Measurements from ENCODE around the gene MAGED2. TPM values are rescaled to one million over a fixed set of nuclear protein-coding genes. Genes with fewer than 3 reads are reported as not detected.

Gene MAGED2
- total RNA-seq, 1 donor from 2014 or later: 467 TPM

- H3K9me3 Mint-ChIP-seq (ENCODE audit: low read depth): peaks cover 30% of the 10 kb centered on the region
- H3K36me3 Mint-ChIP-seq (ENCODE audit: low read depth): peaks cover 44% of the 10 kb centered on the region
- no peaks in the 10 kb centered on the region for H3K27me3 Mint-ChIP-seq (ENCODE audit: low read depth)
- H3K27ac Mint-ChIP-seq (ENCODE audit: unreplicated experiment): no peak overlapping the region
- no peak for TF ChIP-seq CTCF (IDR thresholded peaks at IDR 0.05)
- H3K4me3 Mint-ChIP-seq (ENCODE audit: unreplicated experiment): peak overlapping the region; percentile 44
- peaks cover 25% of the 10 kb centered on the region for H3K4me1 Mint-ChIP-seq (ENCODE audit: low read depth)
- no peak for DNase-seq (ENCODE audit: low spot score)
These were observed 3.8 kb downstream of the MAGED2 start for GRCh38 chrX:54811301-54811885.

GRCh38 chrX:54812306-54812705, 4.8 kb downstream of the MAGED2 start:
- H3K4me1 Mint-ChIP-seq (ENCODE audit: low read depth): peaks cover 25% of the 10 kb centered on the region
- peaks cover 44% of the 10 kb centered on the region for H3K36me3 Mint-ChIP-seq (ENCODE audit: low read depth)
- peaks cover 32% of the 10 kb centered on the region for H3K9me3 Mint-ChIP-seq (ENCODE audit: low read depth)
- no peak overlapping the region for H3K27ac Mint-ChIP-seq (ENCODE audit: unreplicated experiment)
- DNase-seq (ENCODE audit: low spot score): no peak
- H3K4me3 Mint-ChIP-seq (ENCODE audit: unreplicated experiment): no peak overlapping the region
- TF ChIP-seq CTCF (IDR thresholded peaks at IDR 0.05): no peak
- no peaks in the 10 kb centered on the region for H3K27me3 Mint-ChIP-seq (ENCODE audit: low read depth)

GRCh38 chrX:54817220-54817820, 9.8 kb downstream of the MAGED2 start:
- no peak for TF ChIP-seq CTCF (IDR thresholded peaks at IDR 0.05)
- peaks cover 23% of the 10 kb centered on the region for H3K9me3 Mint-ChIP-seq (ENCODE audit: low read depth)
- H3K4me1 Mint-ChIP-seq (ENCODE audit: low read depth): peaks cover 2% of the 10 kb centered on the region
- H3K36me3 Mint-ChIP-seq (ENCODE audit: low read depth): peaks cover 25% of the 10 kb centered on the region
- H3K4me3 Mint-ChIP-seq (ENCODE audit: unreplicated experiment): no peak overlapping the region
- H3K27ac Mint-ChIP-seq (ENCODE audit: unreplicated experiment): peak overlapping the region; percentile 63
- no peaks in the 10 kb centered on the region for H3K27me3 Mint-ChIP-seq (ENCODE audit: low read depth)
- no peak for DNase-seq (ENCODE audit: low spot score)

GRCh38 chrX:54818221-54818620, 10.7 kb downstream of the MAGED2 start:
- peaks cover 21% of the 10 kb centered on the region for H3K9me3 Mint-ChIP-seq (ENCODE audit: low read depth)
- H3K4me1 Mint-ChIP-seq (ENCODE audit: low read depth): peaks cover 2% of the 10 kb centered on the region
- H3K36me3 Mint-ChIP-seq (ENCODE audit: low read depth): peaks cover 21% of the 10 kb centered on the region
- no peak for TF ChIP-seq CTCF (IDR thresholded peaks at IDR 0.05)
- no peak overlapping the region for H3K4me3 Mint-ChIP-seq (ENCODE audit: unreplicated experiment)
- DNase-seq (ENCODE audit: low spot score): no peak
- H3K27me3 Mint-ChIP-seq (ENCODE audit: low read depth): no peaks in the 10 kb centered on the region
- H3K27ac Mint-ChIP-seq (ENCODE audit: unreplicated experiment): peak overlapping the region; percentile 63

GRCh38 chrX:54819201-54819600, 11.7 kb downstream of the MAGED2 start:
- no peaks in the 10 kb centered on the region for H3K27me3 Mint-ChIP-seq (ENCODE audit: low read depth)
- no peak for DNase-seq (ENCODE audit: low spot score)
- TF ChIP-seq CTCF (IDR thresholded peaks at IDR 0.05): no peak
- H3K4me3 Mint-ChIP-seq (ENCODE audit: unreplicated experiment): no peak overlapping the region
- peaks cover 7% of the 10 kb centered on the region for H3K4me1 Mint-ChIP-seq (ENCODE audit: low read depth)
- peaks cover 13% of the 10 kb centered on the region for H3K36me3 Mint-ChIP-seq (ENCODE audit: low read depth)
- H3K27ac Mint-ChIP-seq (ENCODE audit: unreplicated experiment): no peak overlapping the region
- H3K9me3 Mint-ChIP-seq (ENCODE audit: low read depth): peaks cover 13% of the 10 kb centered on the region
